GM18867 (cell line): Measurements from ENCODE around the gene ELL3.
"Not testable (repeated sequence)": the region's sequence is repeated elsewhere in the genome, so short reads cannot be mapped to it uniquely, and the experiment has no call there.

ENCODE experiments used
- ATAC-seq: cut with Tn5 transposase; IDR thresholded peaks from one replicate; pipeline ENCODE4 v1.9.1; 2021; ENCODE audit warnings: mild to moderate bottlenecking, moderate library complexity; ENCODE audit not compliant: unreplicated experiment

ELL3 gene

DNA sequence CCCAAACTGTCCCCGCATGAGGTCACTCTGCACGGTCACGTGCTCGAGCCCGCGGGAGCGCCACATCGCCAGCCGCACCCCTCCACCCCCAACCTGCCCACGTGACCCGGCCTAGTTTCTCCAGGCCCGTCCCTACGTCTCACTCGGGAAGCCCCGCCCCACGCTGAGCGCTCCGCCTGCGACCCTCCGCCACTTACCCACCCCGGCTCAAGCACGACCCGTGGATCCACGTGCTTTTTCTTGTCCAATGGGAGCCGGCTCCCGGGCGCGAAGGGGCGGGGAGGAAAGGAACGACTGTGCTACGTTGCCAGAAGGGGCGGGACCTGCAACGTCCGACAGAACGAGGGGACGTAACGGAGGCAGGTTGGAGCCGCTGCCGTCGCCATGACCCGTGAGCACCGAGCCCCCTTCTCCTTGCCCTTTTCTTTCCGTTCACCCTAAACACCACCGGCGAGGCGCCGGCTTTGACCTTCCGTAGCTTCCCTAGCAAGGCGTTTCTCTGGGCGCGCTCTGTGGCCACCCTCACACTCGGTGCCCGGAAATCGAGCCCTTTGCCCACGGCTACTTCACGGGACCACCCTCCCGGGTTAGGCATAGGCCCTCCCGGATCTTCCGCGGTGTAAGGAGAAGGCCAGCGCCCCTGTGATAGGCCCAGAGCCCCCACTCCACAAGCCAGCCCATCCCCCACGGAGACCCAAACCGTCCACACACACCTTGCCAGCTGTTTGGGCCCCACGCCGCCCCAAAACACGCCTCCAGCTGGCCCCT, 15.4 kb upstream of the ELL3 start, which contains the start of gene SERF2:
TSS of gene SERF2 (plus strand) at position 328 of the 768 bp plus-strand sequence. CDS start at position 385, 57 bp downstream.
- peak; percentile 80 for ATAC-seq

DNA sequence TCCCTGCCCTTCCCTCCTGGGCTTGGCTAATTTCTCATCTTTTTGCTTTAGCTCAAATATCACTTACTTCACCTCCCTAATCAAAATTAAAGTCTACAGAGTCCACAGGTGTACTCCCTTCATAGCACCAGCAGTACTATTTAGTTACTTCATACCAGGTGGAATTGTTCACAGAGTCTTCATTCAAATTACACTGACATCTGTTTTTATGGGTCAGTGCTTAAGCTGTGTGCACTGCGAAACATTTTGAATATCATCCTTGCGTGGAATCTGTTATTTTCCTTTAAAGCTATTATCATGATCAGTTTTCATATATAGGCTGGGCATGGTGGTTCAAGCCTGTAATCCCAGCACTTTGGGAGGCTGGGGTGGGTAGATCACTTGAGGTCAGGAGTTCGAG, 12.6 kb upstream of the ELL3 start:
- ATAC-seq, result no peak

GRCh38 chr15:43779016-43779415, 2.2 kb upstream of the ELL3 start:
- no peak for ATAC-seq

GRCh38 chr15:43777267-43777914, 625 bp upstream of the ELL3 start:
- ATAC-seq, result peak; percentile 72

GRCh38 chr15:43776101-43776717, 557 bp downstream of the ELL3 start:
- ATAC-seq, result peak; percentile 47

GRCh38 chr15:43775411-43775965, 1.3 kb downstream of the ELL3 start:
- no peak for ATAC-seq

DNA sequence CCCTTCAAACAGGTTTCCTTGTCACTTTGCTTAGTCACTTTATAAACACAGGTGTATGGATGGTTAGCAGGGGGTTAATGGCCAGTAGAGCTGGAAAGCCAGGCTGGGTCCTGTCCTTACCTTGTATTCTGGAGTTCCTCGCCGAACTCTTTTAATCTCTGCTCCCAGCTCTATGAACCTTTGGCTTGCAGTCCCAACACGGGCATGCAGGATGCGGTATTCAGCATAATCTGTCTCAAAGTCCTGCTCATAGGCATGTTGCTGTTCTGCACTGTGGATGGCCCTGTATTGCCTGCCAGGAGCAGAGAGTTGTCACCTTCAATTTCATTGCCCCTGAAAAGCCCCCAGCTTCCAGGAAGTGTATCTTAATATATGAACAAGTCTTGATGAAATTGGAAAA, 2.7 kb downstream of the ELL3 start:
- ATAC-seq, result no peak

- no peak for ATAC-seq
Measured at GRCh38 chr15:43772624-43773023, 4.1 kb downstream of the ELL3 start.

DNA sequence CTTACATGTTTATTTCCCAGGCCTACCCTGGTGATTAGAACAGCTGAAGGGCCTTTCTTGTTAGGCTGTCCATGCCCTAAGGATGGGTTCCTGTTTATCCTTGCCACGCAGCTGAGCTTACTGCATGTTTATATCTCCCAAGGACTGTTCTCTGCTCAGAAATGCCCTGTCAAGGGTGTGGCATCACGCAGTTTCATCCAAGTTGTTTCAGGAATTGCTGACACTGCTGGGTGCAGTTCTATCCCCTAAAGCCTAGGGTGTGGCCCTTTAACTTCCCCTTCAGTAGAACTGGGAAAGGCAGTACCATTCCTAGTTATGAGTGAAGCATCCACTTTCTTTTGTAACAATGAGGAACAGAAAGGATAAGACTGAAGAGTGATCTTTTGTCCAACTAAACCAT, 5.0 kb downstream of the ELL3 start:
- ATAC-seq, result no peak

DNA sequence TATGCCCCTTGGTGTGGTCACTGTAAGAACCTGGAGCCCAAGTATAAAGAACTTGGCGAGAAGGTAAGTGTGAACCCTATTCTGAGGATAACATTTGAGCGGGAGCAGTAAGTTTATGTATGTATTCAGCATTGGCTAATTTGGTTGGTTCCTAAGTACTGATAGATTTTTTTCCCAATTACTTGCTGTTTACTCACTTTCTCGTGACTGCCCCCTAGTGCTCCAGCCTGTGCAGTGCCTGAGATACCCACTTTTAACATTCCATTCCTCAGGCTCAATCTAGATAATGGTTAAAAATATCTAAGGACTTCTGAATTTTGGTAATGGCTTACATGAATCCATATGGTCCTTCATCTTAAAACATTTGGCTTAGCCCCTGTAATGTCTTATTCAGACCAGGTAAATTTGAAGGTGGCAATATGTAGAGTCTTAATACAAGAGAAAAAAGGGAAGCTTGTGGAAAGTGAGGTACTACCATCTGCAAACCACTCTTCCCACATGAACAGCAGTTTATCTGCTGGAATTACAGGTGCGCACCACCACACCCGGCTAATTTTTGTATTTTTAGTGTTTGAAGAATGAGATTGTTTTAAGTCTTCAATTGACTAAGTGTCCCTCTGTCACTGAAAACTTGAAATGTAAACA, 7.1 kb downstream of the ELL3 start:
- ATAC-seq, result no peak

GRCh38 chr15:43763819-43764446, 12.8 kb downstream of the ELL3 start:
- no peak for ATAC-seq

DNA sequence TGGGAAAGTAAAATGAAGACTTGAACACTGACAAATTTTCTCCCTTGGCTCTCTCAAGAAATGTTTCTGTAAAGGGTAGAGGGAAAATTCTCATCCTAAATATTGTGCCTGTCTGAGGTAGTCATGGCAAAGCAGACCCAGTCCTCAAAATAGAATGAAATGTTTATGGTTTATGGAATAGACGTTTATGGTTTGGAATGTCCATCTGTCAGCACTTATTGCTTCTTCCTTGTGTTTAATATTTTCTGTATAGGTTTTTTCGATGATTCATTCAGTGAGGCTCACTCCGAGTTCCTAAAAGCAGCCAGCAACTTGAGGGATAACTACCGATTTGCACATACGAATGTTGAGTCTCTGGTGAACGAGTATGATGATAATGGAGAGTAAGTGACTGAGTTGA, 13.9 kb downstream of the ELL3 start:
- no peak for ATAC-seq

GRCh38 chr15:43751885-43752284, 24.9 kb downstream of the ELL3 start:
- ATAC-seq, result no peak

- peak; percentile 51 for ATAC-seq
Measured at GRCh38 chr15:43749690-43750345, 26.9 kb downstream of the ELL3 start.

GRCh38 chr15:43748376-43748775, 28.4 kb downstream of the ELL3 start:
- no peak for ATAC-seq

- ATAC-seq, result not testable (repeated sequence)
Measured at GRCh38 chr15:43746903-43747309, 29.9 kb downstream of the ELL3 start.

- ATAC-seq, result peak; percentile 72
Measured at GRCh38 chr15:43746245-43746902, 30.4 kb downstream of the ELL3 start, which contains the start of gene PDIA3. PDIA3 (plus strand) TSS chr15:43746438; CDS start chr15:43746540, 102 bp downstream.

- ATAC-seq, result peak; percentile 46
Measured at GRCh38 chr15:43735416-43735815, 41.4 kb downstream of the ELL3 start.

DNA sequence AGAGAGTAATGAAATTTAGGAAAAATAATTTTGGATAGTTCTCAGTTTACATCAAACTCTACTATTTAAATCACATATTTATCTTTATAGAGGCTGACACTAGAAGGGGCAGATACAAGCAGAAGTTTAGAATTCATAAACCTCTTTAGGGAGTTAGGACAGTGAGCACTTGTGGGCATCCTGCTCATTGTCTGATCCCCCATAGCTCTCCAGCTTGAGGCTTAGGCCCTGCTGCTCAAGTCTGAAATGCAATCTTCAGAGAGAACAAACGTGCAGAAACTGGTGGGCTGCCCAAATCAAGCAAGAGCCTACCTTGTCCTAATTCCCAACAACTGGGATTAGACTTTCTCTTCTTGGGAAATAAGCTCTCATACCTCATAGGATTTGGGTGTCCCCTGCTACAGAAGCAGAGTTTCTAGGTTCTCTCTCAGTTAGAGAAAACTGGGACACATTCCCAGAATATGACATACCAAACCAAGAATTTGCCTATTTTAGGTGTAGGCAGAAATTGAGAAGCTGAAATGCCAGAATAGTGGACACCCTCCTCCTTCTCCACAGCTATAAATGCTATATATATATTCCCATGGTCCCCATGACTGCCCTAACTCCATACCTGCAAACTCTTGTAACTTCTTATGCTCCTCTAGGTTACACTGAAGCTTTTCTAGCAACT, 48.6 kb downstream of the ELL3 start:
- not testable (repeated sequence) for ATAC-seq
